ENCODE results near the gene VPS54. TPM values are rescaled to one million over a fixed set of nuclear protein-coding genes. Genes with fewer than 3 reads are reported as not detected.
A peak's percentile ranks its signal among the peaks of the same experiment; 100 is the strongest.

Gene VPS54
- total RNA-seq, 1 experiment from 2014 or later, result 12.6 TPM

DNA sequence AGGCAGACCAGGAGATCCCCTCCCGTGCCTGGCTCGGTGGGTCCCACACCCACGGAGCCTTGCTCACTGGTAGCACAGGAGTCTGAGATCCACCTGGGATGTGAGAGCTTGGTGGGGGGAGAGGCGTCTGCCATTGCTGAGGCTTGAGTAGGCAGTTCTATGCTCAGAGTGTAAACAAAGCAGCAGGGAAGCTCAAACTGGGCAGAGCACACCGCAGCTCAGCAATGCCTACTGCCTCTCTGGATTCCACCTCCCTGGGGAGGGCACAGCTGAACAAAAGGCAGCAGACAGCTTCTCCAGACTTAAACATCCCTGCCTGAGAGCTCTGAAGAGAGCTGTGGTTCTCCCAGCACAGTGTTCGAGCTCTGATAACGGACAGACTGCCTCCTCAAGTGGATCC, 92.4 kb downstream of the VPS54 start:
- no peak for DNase-seq (ENCODE audit: low read depth)

- DNase-seq (ENCODE audit: low read depth), result no peak
These were observed 104.9 kb downstream of the VPS54 start for GRCh38 chr2:63914311-63914710.

GRCh38 chr2:63903003-63903402, 116.2 kb downstream of the VPS54 start:
- no peak for DNase-seq (ENCODE audit: low read depth)

GRCh38 chr2:63902149-63902548, 117.1 kb downstream of the VPS54 start:
- no peak for DNase-seq (ENCODE audit: low read depth)

- no peak for DNase-seq (ENCODE audit: low read depth)
These were observed 119.6 kb downstream of the VPS54 start for GRCh38 chr2:63899639-63900038.

DNA sequence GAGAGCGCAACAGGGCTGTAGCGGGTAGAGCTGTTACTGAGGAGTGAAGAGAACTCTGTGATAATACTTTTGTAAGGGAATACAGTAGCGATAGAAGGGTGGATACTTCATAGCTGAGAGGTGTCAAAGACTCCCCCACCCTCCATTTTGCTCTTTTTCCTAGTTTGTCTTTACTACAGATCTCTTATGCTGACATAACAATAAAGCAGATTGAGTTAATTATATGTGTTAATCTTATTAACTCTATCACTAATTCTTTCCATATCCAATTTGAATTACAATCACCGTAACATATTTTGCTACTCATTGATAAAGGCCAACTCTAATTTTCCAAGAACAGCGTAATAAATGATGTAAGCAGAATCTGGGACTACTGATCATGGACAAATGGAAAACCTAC, 120.4 kb downstream of the VPS54 start:
- no peak for DNase-seq (ENCODE audit: low read depth)

DNA sequence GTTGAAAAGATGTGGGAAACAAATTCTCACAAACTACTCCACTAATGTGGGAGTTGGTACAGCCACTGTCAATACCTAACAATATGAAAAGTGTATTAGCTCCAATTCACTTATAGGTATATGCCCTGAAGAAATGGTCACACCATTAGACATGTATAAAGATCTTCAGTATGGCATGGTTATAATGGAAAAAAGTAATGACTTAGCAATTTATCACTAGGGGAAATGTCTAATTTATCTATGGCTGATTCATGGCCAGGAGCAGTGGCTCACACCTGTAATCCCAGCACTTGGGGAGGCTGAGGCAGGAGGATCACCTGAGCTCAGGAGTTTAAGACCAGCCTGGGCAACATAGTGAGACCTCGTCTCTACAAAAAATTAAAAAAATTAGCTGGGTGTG, 125.1 kb downstream of the VPS54 start:
- DNase-seq (ENCODE audit: low read depth), result no peak

DNA sequence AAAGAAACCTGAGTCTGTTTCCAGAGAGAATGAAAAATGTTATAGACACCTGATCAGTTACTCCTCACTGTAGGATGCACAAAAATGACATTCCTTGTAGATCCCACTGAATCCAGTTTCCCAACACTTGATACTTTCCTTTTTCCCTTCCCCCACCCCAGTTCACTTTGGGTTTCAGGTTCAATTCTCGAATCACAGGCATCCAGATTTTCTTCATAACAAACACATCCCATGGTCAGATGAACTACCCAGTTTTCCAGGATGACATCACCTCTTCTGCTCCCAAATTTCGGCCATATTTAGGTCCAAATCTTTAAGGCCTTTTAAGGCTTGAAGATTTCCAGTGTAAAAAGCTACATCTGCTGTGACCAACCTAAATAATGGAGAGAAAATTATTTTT, 126.1 kb downstream of the VPS54 start:
- no peak for DNase-seq (ENCODE audit: low read depth)

DNA sequence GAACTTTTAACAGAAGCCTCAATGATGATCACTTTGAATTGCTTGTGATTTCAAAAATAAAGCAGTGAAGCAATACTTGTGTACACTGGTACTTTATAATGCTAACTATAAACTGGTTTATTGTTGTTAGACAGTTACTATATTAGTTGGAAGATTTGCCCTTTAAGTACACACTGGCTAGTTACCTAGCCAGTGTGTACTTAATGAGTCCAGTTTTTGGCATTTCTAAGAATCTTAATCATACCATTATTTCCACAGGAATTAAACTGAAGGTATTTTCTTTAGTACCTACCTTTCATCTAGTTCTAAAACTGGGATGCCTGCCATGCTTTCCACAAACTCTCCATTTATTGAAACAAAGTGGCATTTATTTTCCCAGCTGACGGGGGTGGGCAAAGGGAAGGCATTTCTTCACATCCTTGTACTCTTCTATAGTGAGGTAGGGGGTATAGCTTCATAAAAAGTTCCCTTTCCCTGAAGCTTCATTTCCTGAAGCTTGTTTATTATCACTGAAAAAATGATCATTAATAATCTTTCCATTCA, 127.7 kb downstream of the VPS54 start:
- DNase-seq (ENCODE audit: low read depth), result no peak

GRCh38 chr2:63890678-63891077, 128.6 kb downstream of the VPS54 start:
- DNase-seq (ENCODE audit: low read depth), result no peak

GRCh38 chr2:63888490-63889402, 130.5 kb downstream of the VPS54 start:
- peak; percentile 37 for DNase-seq (ENCODE audit: low read depth)

- DNase-seq (ENCODE audit: low read depth), result no peak
These were observed 131.2 kb downstream of the VPS54 start for GRCh38 chr2:63888053-63888452.

DNA sequence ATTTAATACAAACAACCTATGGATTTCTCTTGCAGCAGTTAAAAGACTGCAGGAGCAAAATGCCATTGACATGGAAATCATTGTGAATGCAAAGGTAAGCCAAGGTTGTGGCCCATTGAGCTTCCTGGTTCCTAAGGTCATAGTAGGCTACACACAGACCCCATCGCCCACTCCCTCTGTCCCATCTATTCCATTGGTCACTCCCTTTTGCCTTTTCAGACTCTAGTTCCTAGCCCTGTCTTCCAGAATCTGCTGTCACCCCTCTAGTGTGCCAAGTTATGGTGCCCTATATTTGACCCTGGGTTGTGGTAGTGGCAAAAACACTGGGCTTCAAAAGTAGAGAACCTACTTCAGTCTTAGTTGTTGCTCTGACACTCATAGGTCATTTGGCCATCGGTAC, 132.8 kb downstream of the VPS54 start:
- DNase-seq (ENCODE audit: low read depth), result no peak

GRCh38 chr2:63882395-63883105, 136.7 kb downstream of the VPS54 start:
- DNase-seq (ENCODE audit: low read depth), result no peak

DNA sequence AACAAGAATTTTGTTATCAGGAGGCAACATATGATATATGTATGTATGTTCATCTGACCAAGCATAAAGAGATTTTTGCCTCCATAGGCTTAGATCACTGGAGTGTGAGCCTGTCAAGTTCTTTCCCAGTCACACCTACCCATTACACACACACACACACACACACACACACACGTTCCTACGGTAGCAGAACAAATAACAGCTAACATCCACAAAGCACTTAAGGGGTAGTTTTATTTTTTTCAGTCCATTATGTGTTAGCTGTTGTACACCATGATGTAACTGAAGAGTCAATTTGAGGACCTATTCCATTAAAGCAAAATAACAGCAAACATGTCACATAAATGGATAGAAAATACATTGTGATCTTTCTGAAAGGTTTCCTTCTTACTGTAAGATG, 138.0 kb downstream of the VPS54 start:
- no peak for DNase-seq (ENCODE audit: low read depth)

GRCh38 chr2:63880625-63881024, 138.6 kb downstream of the VPS54 start:
- no peak for DNase-seq (ENCODE audit: low read depth)

DNA sequence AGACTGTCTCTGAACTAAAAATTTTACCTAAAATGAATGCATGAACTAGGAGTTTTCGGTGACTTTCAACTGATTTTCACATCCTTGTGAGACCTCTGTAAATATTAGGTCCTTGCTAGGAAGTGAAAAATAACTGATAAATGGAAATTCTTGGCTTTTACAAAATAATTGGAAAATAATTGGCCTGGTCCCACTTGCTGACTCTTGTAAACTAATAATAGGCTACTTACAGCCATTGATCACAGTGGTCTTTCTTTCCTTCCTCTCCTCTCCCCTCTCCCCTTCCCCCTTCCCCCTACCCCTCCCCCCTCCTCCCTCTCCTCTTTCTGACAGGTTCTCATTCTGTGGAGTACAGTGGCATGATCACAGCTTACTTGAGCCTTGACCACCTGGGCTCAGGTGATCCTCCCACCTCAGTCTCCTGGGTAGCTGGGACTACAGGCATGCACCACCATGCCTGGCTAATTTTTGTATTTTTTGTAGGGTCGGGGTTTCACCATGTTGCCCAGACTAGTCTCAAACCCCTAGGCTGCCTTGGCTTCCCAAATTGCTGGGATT, 139.3 kb downstream of the VPS54 start:
- no peak for DNase-seq (ENCODE audit: low read depth)

DNA sequence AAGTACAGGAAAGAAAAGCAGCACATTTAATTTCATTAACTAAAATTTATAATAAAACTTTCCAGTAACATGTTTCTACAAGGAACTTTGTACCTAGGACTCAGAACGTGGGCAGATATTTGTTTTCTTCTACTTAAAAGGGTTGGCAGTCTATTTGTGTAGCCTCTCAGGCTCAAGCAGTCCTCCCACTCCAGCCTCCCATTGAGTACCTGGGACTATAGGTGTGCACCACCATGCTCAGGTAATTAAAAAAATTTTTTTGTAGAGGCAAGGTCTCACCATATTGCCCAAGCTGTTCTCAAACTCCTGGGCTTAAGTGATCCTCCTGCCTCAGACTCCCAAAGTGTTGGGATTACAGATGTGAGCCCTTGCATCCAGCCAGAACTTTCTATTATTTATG, 140.7 kb downstream of the VPS54 start:
- no peak for DNase-seq (ENCODE audit: low read depth)

- DNase-seq (ENCODE audit: low read depth), result no peak
These were observed 142.9 kb downstream of the VPS54 start for GRCh38 chr2:63876311-63876710.

DNA sequence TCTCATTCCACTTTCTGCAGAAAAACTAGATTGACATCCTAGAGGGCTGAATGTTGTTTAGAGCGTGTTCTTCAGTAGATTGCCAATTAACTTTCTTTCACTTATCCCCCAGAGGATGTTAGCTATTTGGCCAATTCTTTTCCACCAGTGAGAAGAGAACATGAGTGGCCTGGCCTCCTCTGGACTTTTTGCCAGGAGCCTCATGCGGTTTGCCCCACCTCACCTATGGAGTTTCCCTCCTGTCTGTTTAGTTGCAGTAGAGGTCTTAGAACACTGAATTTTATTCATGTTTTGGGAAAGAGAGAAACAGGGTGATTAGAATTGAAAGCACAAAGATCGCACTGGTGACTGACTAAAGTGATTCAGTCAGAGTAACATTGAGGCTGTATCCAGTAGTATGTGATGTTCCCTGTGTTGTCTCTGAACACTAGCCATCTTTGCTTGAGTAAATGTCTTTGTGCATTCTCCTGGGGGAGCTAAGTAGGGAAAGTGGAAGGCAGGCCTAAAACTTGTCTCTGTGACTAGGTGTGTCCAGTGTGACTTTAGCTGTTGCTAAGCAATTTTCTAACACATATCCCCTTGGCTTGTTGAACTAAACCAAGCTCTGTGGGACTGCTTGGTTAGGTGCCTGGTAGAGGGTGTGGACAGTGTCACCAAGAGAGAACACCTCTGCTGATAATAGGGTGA, 143.5 kb downstream of the VPS54 start:
- DNase-seq (ENCODE audit: low read depth), result no peak

DNA sequence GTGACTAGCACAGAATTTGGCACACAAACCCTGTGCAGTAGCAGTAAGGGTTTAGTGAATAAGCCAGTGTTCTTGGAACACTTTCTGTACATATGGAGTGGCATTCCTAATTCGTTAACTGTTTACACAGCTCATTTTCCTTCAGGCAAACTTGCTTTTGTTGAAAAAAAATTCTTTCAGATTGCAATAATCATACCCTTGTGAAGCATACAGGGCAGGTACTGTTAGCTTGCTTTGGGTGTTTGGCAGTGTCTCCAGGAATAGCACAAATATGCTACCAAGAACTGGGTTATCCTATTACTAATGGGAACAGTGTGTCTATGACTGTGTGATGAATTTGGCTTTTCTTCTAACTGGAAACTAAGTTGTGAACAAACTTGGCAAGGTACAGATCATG, 144.1 kb downstream of the VPS54 start:
- DNase-seq (ENCODE audit: low read depth), result no peak
